Hypothalamus (tissue), 51 donors: ENCODE results near the gene IPO4.
A peak's percentile ranks its signal among the peaks of the same experiment; 100 is the strongest.

Source experiments
- DNase-seq, 51 donors: peaks; one replicate each; lab custom pipeline; 2025; lab: John Stamatoyannopoulos, UW

IPO4 gene

DNA sequence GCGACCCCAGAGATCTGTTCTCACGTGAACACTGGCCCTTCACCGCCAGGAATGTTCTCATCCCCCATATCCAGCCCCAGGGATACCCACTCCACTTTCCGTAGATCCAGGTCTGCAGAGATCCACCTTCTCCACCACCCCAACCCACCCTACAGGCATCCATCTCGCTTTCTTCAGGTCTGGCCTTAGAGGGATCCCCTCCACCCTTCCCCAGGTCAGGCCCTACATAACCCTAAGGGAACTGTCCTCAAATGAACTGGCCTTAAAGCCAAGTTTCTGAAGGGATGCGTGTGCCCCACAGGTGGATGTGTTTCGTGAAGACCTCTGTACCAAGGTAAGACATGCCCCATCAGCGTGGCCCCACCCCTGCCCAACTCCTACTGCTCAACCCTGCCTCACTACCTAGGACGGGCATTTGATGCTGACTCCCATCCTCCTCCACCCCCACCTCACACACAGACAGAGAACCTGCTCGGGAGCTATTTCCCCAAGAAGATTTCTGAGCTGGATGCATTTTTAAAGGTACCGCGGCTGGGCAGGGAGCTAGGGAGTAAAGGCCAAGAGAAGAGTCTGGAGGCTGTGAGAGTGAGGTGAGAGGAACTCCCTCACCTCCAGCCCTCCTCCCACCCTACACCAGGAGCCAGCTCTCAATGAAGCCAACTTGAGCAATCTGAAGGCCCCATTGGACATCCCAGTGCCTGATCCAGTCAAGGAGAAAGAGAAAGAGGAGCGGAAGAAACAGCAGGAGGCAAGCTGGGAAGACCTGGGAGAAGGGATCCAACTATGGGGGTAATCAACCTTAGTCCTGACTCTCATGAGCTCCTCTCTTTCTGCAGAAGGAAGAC, 51.7 kb downstream of the IPO4 start:
- no peak for DNase-seq

DNA sequence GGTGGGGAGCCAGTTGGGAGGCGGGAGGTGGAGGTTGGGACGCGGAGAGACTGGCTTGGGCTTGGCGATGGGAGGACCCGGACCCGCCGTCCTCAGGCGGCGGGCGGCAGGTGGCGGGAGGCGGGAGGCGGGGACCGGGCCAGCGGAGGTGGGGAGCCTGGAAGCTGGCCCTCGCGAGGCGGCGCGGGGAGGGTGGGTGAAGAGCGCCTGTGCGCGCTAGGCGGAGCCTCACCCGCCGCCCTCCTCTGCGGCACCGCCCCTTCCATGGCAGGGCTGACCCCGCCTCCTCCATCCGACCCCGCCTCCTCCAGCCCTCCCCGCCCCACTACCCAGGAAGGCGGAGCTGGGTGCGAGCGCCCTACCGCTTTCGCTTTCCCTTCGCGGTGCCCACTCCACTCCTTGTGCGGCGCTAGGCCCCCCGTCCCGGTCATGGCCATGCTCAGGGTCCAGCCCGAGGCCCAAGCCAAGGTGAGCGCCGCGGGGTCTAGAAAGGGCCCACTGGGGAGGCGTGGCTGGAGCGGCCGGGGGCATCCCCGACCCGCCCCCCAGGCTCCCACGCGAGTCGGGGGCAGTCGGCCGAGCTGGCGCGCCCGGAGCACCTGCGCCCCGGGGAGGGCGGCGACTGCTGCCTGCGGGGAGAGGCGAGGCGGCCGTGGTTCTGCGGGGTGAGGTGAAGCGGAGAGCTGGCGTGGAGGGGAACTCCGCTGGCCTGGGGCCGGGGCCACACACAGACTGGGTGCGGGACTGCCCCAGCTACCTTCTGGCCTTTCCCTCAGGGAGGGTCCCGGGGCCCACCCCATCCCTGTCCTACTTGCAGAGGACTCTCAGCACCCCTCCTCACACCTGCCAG, 52.6 kb downstream of the IPO4 start, which contains the start of gene PSME1:
Gene PSME1 (plus strand): TSS at position 361 of the 850 bp plus-strand sequence. CDS start 69 bp downstream, at position 430.
- peak; percentile 12 to 96 (median 87) for DNase-seq

DNA sequence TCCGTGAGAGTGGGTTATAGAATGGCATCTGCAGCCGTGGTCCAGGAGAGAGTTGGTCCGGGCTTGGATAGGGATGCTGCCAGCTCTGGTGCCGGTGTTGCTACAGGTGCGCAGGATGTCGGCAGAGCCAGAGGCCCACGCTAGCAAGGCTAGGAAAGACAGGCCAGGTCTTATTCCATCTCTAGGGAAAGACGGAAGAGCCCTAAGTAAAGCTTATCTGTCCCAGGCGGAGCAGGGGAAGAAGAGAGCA, 53.1 kb downstream of the IPO4 start:
- DNase-seq, result peak in 1 of 51 donors; percentile 37

DNA sequence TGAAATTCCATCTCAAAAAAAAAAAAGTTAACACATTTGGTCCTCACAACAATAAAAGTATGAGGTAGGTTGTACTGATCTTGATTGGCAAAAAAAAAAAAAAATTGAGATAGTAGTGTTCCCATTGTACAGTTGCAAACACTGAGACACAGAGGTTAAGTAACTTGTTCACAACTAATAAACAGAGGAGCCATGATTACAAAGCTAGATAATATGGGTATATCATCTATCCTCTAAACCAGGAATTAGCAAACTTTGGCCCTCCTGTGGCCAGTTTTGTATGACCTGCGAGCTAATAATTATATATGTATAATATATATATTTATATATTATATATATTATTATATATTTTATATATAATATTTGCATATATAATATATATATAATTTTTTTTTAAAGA, 54.9 kb downstream of the IPO4 start:
- no peak for DNase-seq

DNA sequence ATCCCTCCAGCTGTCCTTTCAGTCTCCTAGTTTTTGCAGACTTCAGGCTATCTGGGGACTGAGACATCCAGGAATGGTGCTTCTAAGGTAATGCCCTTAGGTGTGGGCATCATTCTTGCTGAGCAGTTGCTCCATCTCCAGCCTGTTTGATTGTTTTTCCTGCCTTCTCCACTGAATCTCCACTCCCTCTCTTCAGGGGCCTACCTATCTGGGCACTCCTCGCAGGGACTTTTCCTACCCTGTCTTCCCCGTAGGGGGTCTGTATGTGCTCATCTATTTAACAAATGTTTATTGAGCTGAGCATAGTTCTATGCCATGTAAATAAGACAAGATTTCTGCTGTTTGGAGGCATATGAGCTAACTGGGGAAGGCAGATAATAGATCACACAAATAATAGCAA, 55.6 kb downstream of the IPO4 start:
- DNase-seq, result no peak

DNA sequence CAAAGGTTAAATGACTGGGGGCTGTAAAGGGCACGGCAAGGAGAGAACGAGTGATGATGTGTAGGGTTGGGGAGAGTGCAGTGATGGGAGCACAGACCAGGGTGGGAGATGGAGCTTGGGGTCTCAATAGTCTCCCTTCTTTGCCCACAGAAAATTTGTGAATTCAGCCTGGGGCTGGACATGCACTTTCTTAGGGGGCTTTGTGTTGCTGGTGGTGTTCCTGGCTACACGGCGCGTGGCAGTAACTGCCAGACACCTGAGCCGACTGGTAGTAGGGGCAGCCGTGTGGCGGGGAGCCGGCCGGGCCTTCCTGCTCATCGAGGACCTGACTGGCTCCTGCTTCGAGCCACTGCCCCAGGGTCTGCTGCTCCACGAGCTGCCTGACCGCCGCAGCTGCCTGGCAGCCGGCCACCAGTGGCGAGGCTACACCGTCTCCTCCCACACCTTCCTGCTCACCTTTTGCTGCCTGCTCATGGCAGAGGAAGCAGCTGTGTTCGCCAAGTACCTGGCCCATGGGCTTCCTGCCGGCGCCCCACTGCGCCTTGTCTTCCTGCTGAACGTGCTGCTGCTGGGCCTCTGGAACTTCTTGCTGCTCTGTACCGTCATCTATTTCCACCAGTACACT, 56.4 kb downstream of the IPO4 start:
- no peak for DNase-seq

DNA sequence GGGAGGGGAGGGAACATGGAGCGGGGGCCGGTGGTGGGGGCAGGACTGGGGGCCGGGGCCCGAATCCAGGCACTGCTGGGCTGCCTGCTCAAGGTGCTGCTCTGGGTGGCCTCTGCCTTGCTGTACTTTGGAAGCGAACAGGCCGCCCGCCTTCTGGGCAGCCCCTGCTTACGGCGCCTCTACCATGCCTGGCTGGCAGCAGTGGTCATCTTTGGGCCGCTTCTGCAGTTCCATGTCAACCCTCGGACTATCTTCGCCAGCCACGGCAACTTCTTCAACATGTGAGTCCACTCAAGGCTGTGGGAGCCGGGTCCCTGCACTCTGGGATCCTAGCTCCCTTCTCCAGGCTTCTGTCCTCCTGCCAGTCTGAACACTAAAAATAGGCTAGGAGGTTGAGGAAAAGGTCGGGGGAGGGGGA, 57.1 kb downstream of the IPO4 start:
- no peak for DNase-seq

DNA sequence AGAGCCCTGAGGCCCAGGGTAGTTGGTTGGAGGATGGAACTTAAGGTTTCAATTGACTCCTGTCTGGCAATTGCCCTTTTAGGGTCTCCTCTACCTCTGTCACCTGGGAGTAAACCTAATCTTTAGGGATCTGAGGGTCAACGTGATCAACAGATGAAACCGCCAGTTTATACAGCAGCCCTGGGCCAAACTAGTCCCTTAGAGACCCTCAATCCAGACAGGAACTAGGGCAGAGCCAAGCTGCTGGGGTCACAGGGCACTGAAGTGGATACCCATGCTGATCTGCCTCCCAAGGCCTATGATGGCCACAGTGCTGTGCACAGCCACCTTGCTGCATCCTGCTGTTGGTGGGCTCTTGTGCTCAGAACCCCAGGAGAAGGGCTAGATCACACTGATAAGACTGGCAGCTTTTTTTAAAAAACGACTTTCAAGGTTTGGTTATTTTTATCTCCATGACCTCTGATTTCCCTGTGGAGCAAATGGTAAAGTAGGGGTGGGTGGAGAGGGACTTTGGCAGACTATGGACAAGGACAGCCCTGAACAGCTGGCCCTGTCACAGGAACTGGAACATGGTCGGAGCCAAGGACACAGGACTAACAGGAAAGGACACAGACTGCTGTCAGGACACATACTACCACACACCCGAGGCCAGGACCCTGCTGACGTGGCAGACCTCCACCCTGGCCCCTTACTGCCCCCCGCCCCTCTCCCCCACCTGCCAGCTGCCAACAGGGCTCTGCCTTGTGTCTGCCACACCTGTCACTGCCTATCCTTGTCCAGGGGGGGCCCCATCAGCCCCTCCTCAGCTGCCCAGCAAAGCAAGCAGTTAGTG, 57.7 kb downstream of the IPO4 start:
- no peak for DNase-seq

DNA sequence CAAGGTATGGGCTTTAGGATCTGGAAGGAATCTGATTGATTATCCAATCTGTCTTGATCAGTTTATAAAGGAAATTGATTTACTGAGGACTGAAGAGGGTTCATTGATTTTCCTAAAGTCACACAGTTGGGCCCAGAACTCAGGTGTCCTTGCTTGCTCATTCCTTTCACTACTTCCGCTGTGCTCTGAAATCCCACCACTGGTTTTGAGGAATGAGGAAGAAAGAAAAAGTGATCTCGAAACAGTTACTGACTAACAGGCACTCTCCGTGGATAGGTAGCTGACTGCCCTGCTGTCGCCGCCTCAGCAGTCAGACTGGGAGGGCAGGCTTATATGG, 58.3 kb downstream of the IPO4 start, which contains the start of gene FITM1:
Gene FITM1 (plus strand): TSS at position 280 of the 337 bp plus-strand sequence. CDS start 905 bp downstream, outside the sequence.
- no peak for DNase-seq
